T-helper 2 cell treated with Interferon-gamma antibody and Interleukin-4, amounts not matched to agents 100 ng/mL and 5 ng/mL, for 36 hours (primary cell): ENCODE results near the gene SEC14L2. TPM values are rescaled to one million over a fixed set of nuclear protein-coding genes. Genes with fewer than 3 reads are reported as not detected.

Experiments
- intact Hi-C: fragments of 100-400 bp; cut with micrococcal nuclease; formaldehyde crosslinking; loops from one replicate; pipeline ENCODE4 v1.15.1; 2023
- total RNA-seq: library from RNA; stranded (reverse); gene quantifications from 2 replicates; pipeline ENCODE4 v1.2.3, GENCODE V29; 2022

The SEC14L2 gene
- total RNA-seq, 1 donor from 2014 or later = 9.5 TPM

GRCh38 chr22:30373331-30374325, 23.2 kb upstream of the SEC14L2 start:
- intact Hi-C loops = no loop called here

GRCh38 chr22:30375312-30375849, 21.4 kb upstream of the SEC14L2 start:
- intact Hi-C loops = no loop called here

- intact Hi-C loops = no loop called here
These were observed 16.8 kb upstream of the SEC14L2 start for GRCh38 chr22:30380011-30380410.

- intact Hi-C loops = no loop called here
These were observed 15.6 kb upstream of the SEC14L2 start for GRCh38 chr22:30381264-30381663.

GRCh38 chr22:30382340-30382739, 14.5 kb upstream of the SEC14L2 start:
- intact Hi-C loops = no loop called here

GRCh38 chr22:30383061-30383460, 13.8 kb upstream of the SEC14L2 start:
- intact Hi-C loops = no loop called here

- intact Hi-C loops = loop anchor here (2.0 to 5.0 kb wide), 3 partner anchors 29 to 119 kb away; partner anchors contain the start of genes CCDC157, OSM, SF3A1 and TBC1D10A
These were observed 10.9 kb upstream of the SEC14L2 start for GRCh38 chr22:30385942-30386341.

- intact Hi-C loops = loop anchor here (2.0 to 5.0 kb wide), 3 partner anchors 30 to 120 kb away; partner anchors contain the start of genes CCDC157, OSM, SF3A1 and TBC1D10A
These were observed 10.2 kb upstream of the SEC14L2 start for GRCh38 chr22:30386608-30386959.

- intact Hi-C loops = loop anchor here (1.0 to 5.0 kb wide), 4 partner anchors 30 to 120 kb away; partner anchors contain the start of genes CCDC157, OSM, SF3A1 and TBC1D10A
These were observed 9.6 kb upstream of the SEC14L2 start, which contains the start of gene RNF215 for GRCh38 chr22:30386960-30387827. TSS of gene RNF215 (minus strand) at chr22:30387411. CDS start at chr22:30387313, 98 bp downstream.

GRCh38 chr22:30390974-30391691, 5.7 kb upstream of the SEC14L2 start:
- intact Hi-C loops = loop anchor here (1.0 kb wide), 2 partner anchors 35 to 94 kb away; no protein-coding TSS in a partner anchor

- intact Hi-C loops = no loop called here
These were observed 4.0 kb upstream of the SEC14L2 start for GRCh38 chr22:30392661-30393321.

- intact Hi-C loops = no loop called here
These were observed 3.5 kb upstream of the SEC14L2 start for GRCh38 chr22:30393322-30393680.

- intact Hi-C loops = no loop called here
These were observed 2.9 kb upstream of the SEC14L2 start for GRCh38 chr22:30393885-30394284.

- intact Hi-C loops = loop anchor here (1.0 kb wide), 1 partner anchor 26 kb away; no protein-coding TSS in a partner anchor
These were observed 1.1 kb downstream of the SEC14L2 start for GRCh38 chr22:30397656-30398635.

GRCh38 chr22:30398685-30399680, 2.2 kb downstream of the SEC14L2 start:
- intact Hi-C loops = no loop called here

- intact Hi-C loops = no loop called here
These were observed 2.9 kb downstream of the SEC14L2 start for GRCh38 chr22:30399718-30400117.

GRCh38 chr22:30400159-30400558, 3.3 kb downstream of the SEC14L2 start:
- intact Hi-C loops = no loop called here
